ENCODE results near the gene TIMP4. TPM values are rescaled to one million over a fixed set of nuclear protein-coding genes. Genes with fewer than 3 reads are reported as not detected.

Gene TIMP4
- total RNA-seq, 1 donor from 2014 or later = 0.18 TPM

GRCh38 chr3:12148183-12148940 lies 10.3 kb downstream of the TIMP4 start:
- Mint-ChIP-seq H3K27me3 (ENCODE audit: low read depth) (peaks cover 2% of the 10 kb centered on the region), H3K4me3 (no peak overlapping the region), H3K9me3 (no peaks in the 10 kb centered on the region), H3K36me3 (no peaks in the 10 kb centered on the region), H3K27ac (no peak overlapping the region), H3K4me1 (no peaks in the 10 kb centered on the region)
- TF ChIP-seq, protein P1, sequence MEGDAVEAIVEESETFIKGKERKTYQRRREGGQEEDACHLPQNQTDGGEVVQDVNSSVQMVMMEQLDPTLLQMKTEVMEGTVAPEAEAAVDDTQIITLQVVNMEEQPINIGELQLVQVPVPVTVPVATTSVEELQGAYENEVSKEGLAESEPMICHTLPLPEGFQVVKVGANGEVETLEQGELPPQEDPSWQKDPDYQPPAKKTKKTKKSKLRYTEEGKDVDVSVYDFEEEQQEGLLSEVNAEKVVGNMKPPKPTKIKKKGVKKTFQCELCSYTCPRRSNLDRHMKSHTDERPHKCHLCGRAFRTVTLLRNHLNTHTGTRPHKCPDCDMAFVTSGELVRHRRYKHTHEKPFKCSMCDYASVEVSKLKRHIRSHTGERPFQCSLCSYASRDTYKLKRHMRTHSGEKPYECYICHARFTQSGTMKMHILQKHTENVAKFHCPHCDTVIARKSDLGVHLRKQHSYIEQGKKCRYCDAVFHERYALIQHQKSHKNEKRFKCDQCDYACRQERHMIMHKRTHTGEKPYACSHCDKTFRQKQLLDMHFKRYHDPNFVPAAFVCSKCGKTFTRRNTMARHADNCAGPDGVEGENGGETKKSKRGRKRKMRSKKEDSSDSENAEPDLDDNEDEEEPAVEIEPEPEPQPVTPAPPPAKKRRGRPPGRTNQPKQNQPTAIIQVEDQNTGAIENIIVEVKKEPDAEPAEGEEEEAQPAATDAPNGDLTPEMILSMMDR (IDR thresholded peaks at IDR 0.05; ENCODE audit: unreplicated experiment) = no peak
- DNase-seq (ENCODE audit: low spot score in 2 of 2, unreplicated experiment in 2 of 2) = no peak

DNA sequence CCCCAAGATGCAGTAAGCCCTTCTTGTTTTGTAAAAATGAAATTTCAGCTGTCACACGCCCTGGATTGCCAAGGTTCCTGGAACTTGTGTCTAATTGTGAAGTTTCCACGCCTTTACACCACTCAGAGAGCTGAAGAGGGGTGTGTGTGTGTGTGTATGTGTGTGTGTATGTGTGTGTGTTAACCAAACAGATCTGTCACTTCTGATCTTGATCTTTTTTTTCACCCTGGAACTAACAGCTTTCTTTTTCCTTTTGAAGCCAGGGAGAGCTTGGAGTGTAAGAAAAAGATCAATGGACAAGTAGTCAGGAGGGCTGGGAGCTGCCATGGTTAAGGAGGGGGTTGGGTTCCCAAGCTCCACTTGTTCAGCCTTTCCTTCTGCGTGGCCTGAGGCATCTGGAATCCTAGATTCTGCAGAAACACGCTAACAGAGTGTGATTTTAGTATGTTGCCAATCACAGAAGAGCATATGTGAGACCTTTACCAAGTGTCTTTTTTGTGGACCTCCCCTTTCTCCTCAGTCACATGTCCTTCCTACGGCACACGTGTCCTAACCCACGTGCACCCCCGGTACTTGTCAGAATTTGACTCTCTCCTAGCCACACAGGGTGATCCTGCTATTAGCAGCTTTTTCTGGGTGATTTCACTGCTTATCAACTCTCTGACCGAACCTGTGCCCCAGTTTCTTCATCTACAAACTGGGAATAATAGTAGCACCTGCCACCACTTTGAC lies 11.5 kb downstream of the TIMP4 start:
- TF ChIP-seq, protein P1 (IDR thresholded peaks at IDR 0.05; ENCODE audit: unreplicated experiment) = no peak
- Mint-ChIP-seq H3K27ac (no peak overlapping the region), H3K4me3 (no peak overlapping the region), H3K36me3 (no peaks in the 10 kb centered on the region), H3K4me1 (no peaks in the 10 kb centered on the region), H3K27me3 (ENCODE audit: low read depth) (no peaks in the 10 kb centered on the region), H3K9me3 (no peaks in the 10 kb centered on the region)
- DNase-seq (ENCODE audit: low spot score in 2 of 2, unreplicated experiment in 2 of 2) = no peak

DNA sequence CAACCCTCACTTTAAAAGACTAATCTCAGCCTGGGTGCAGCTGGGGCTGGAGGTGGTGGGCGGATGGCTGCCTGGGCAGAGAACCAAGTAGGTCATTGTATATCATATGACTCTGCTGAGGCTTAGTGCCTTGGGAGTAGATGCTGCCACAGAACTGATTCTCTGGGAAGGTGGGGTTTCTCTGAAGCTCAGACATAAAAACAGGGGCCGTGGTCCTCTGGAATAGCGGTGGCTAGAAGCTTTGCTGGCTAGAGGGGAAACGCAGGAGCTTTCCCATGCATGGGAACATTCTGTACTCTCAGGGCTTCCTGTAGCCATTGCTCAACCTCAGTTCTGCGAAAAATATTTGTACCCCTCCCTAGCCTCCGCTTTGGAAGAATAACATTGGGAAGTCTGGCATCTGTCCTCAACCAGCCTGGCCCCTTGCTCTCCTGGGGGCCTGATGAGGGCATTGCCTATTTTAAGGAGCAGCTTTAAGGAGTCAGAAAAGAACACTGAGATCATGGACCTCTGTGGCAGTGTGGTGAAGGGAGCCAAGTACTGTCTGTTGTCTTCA lies 14.7 kb downstream of the TIMP4 start:
- no peak for DNase-seq (ENCODE audit: low spot score in 2 of 2, unreplicated experiment in 2 of 2)
- no peak overlapping the region for H3K4me3 Mint-ChIP-seq
- no peak overlapping the region for H3K27ac Mint-ChIP-seq
- TF ChIP-seq, protein P1 (IDR thresholded peaks at IDR 0.05; ENCODE audit: unreplicated experiment) = no peak
- no peaks in the 10 kb centered on the region for H3K27me3 Mint-ChIP-seq (ENCODE audit: low read depth)
- no peaks in the 10 kb centered on the region for H3K9me3 Mint-ChIP-seq
- no peaks in the 10 kb centered on the region for H3K4me1 Mint-ChIP-seq
- no peaks in the 10 kb centered on the region for H3K36me3 Mint-ChIP-seq

- Mint-ChIP-seq H3K4me1 (no peaks in the 10 kb centered on the region), H3K4me3 (no peak overlapping the region), H3K36me3 (no peaks in the 10 kb centered on the region), H3K27me3 (ENCODE audit: low read depth) (no peaks in the 10 kb centered on the region), H3K9me3 (no peaks in the 10 kb centered on the region), H3K27ac (no peak overlapping the region)
- DNase-seq (ENCODE audit: low spot score in 2 of 2, unreplicated experiment in 2 of 2) = no peak
- TF ChIP-seq, protein P1 (IDR thresholded peaks at IDR 0.05; ENCODE audit: unreplicated experiment) = no peak
These were observed 16.2 kb downstream of the TIMP4 start for GRCh38 chr3:12142476-12142875.

- H3K27ac Mint-ChIP-seq = no peak overlapping the region
- H3K36me3 Mint-ChIP-seq = no peaks in the 10 kb centered on the region
- no peaks in the 10 kb centered on the region for H3K27me3 Mint-ChIP-seq (ENCODE audit: low read depth)
- no peaks in the 10 kb centered on the region for H3K4me1 Mint-ChIP-seq
- TF ChIP-seq, protein P1 (IDR thresholded peaks at IDR 0.05; ENCODE audit: unreplicated experiment) = no peak
- no peak overlapping the region for H3K4me3 Mint-ChIP-seq
- no peak for DNase-seq (ENCODE audit: low spot score in 2 of 2, unreplicated experiment in 2 of 2)
- no peaks in the 10 kb centered on the region for H3K9me3 Mint-ChIP-seq
These were observed 17.4 kb downstream of the TIMP4 start for GRCh38 chr3:12141350-12141749.
